ENCODE results near the gene TOR1AIP2.

Gene TOR1AIP2

GRCh38 chr1:179824265-179824664, 53.3 kb downstream of the TOR1AIP2 start:
- H3K9me2 ChIP-seq (ENCODE audit: low read depth, low read length): no peaks in the 10 kb centered on the region
- no peak for TF ChIP-seq EZH2 (IDR thresholded peaks at IDR 0.05; ENCODE audit: borderline replicate concordance, low read length)
- TF ChIP-seq, protein P1, sequence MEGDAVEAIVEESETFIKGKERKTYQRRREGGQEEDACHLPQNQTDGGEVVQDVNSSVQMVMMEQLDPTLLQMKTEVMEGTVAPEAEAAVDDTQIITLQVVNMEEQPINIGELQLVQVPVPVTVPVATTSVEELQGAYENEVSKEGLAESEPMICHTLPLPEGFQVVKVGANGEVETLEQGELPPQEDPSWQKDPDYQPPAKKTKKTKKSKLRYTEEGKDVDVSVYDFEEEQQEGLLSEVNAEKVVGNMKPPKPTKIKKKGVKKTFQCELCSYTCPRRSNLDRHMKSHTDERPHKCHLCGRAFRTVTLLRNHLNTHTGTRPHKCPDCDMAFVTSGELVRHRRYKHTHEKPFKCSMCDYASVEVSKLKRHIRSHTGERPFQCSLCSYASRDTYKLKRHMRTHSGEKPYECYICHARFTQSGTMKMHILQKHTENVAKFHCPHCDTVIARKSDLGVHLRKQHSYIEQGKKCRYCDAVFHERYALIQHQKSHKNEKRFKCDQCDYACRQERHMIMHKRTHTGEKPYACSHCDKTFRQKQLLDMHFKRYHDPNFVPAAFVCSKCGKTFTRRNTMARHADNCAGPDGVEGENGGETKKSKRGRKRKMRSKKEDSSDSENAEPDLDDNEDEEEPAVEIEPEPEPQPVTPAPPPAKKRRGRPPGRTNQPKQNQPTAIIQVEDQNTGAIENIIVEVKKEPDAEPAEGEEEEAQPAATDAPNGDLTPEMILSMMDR (IDR thresholded peaks at IDR 0.05; ENCODE audit: low read length): no peak

DNA sequence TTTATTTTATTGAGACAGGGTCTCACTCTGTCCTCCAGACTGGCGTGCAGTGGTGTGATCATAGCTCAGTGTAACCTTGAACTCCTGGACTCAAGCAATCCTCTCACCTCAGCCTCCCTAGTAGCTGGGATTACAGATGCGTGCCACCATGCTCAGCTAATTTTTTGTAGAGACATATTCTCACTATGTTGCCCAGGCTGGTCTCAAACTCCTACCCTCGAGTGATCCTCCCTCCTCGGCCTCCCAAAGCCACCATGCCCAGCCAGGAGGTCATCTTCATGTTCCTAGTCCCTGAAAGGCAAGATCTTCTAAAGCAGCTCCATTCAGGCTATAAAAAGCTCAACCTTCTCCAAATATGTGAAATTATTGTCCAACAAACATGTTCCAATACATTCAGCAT, 53.9 kb downstream of the TOR1AIP2 start:
- H3F3A ChIP-seq (ENCODE audit: insufficient read depth, low read length): no peaks in the 10 kb centered on the region
- no peaks in the 10 kb centered on the region for H3K4me1 ChIP-seq (ENCODE audit: insufficient read depth, low read length, severe bottlenecking)
- no peak overlapping the region for H3K9ac ChIP-seq (ENCODE audit: low read length)
- H3K27me3 ChIP-seq (ENCODE audit: insufficient read depth, low read length): no peaks in the 10 kb centered on the region; the same call in 1 of the 2 replicates
- H3K4me3 ChIP-seq (ENCODE audit: low read depth, low read length, poor library complexity, severe bottlenecking): no peak overlapping the region
- H4K20me1 ChIP-seq (ENCODE audit: insufficient read depth, low read length): no peaks in the 10 kb centered on the region
- TF ChIP-seq, protein P1 (IDR thresholded peaks at IDR 0.05; ENCODE audit: low read length): no peak
- TF ChIP-seq EZH2 (IDR thresholded peaks at IDR 0.05; ENCODE audit: borderline replicate concordance, low read length): no peak
- no peaks in the 10 kb centered on the region for H3K9me2 ChIP-seq (ENCODE audit: low read depth, low read length)
- no peaks in the 10 kb centered on the region for H3K36me3 ChIP-seq (ENCODE audit: insufficient read depth, low read length)
- H3K4me2 ChIP-seq (ENCODE audit: low read length): no peak overlapping the region
- no peak overlapping the region for H2AFZ ChIP-seq (ENCODE audit: low read length)
- H3K27ac ChIP-seq (ENCODE audit: low read depth, low read length, poor library complexity, severe bottlenecking): no peak overlapping the region
- no peaks in the 10 kb centered on the region for H3K79me2 ChIP-seq (ENCODE audit: insufficient read depth, low read length)
- no peaks in the 10 kb centered on the region for H3K9me3 ChIP-seq (ENCODE audit: low read length)

More at GRCh38 chr1:179824265-179824664, 53.3 kb downstream of the TOR1AIP2 start:
- H3K4me3 ChIP-seq (ENCODE audit: low read depth, low read length, poor library complexity, severe bottlenecking): no peak overlapping the region
- no peaks in the 10 kb centered on the region; the same call in 1 of the 2 replicates for H3K27me3 ChIP-seq (ENCODE audit: insufficient read depth, low read length)
- no peak overlapping the region for H2AFZ ChIP-seq (ENCODE audit: low read length)
- no peak overlapping the region for H3K9ac ChIP-seq (ENCODE audit: low read length)
- no peaks in the 10 kb centered on the region for H3K79me2 ChIP-seq (ENCODE audit: insufficient read depth, low read length)
- H4K20me1 ChIP-seq (ENCODE audit: insufficient read depth, low read length): no peaks in the 10 kb centered on the region
- no peak overlapping the region for H3K27ac ChIP-seq (ENCODE audit: low read depth, low read length, poor library complexity, severe bottlenecking)
- H3K4me1 ChIP-seq (ENCODE audit: insufficient read depth, low read length, severe bottlenecking): no peaks in the 10 kb centered on the region
- no peak overlapping the region for H3K4me2 ChIP-seq (ENCODE audit: low read length)
- no peaks in the 10 kb centered on the region for H3K36me3 ChIP-seq (ENCODE audit: insufficient read depth, low read length)
- H3F3A ChIP-seq (ENCODE audit: insufficient read depth, low read length): no peaks in the 10 kb centered on the region
- no peaks in the 10 kb centered on the region for H3K9me3 ChIP-seq (ENCODE audit: low read length)

- Histone ChIP-seq H3K27ac (ENCODE audit: low read depth, low read length, poor library complexity, severe bottlenecking) (no peak overlapping the region), H3K79me2 (ENCODE audit: insufficient read depth, low read length) (no peaks in the 10 kb centered on the region), H4K20me1 (ENCODE audit: insufficient read depth, low read length) (no peaks in the 10 kb centered on the region), H3K27me3 (ENCODE audit: insufficient read depth, low read length) (no peaks in the 10 kb centered on the region; the same call in 1 of the 2 replicates), H3K9me2 (ENCODE audit: low read depth, low read length) (no peaks in the 10 kb centered on the region), H3K36me3 (ENCODE audit: insufficient read depth, low read length) (no peaks in the 10 kb centered on the region), H3K9me3 (ENCODE audit: low read length) (no peaks in the 10 kb centered on the region), H3K4me1 (ENCODE audit: insufficient read depth, low read length, severe bottlenecking) (no peaks in the 10 kb centered on the region), H3K4me2 (ENCODE audit: low read length) (no peak overlapping the region), H3F3A (ENCODE audit: insufficient read depth, low read length) (no peaks in the 10 kb centered on the region), H2AFZ (ENCODE audit: low read length) (no peak overlapping the region), H3K4me3 (ENCODE audit: low read depth, low read length, poor library complexity, severe bottlenecking) (no peak overlapping the region), H3K9ac (ENCODE audit: low read length) (no peak overlapping the region)
- TF ChIP-seq, protein P1 (IDR thresholded peaks at IDR 0.05; ENCODE audit: low read length): no peak
- TF ChIP-seq EZH2 (IDR thresholded peaks at IDR 0.05; ENCODE audit: borderline replicate concordance, low read length): no peak
These were observed 55.5 kb downstream of the TOR1AIP2 start for GRCh38 chr1:179822065-179822464.

Data from OCI-LY1 (cell line).